Measurements from ENCODE around the gene SRSF5. TPM values are rescaled to one million over a fixed set of nuclear protein-coding genes. Genes with fewer than 3 reads are reported as not detected.
"Not testable (repeated sequence)": the region's sequence is repeated elsewhere in the genome, so short reads cannot be mapped to it uniquely, and the experiment has no call there.

Gene SRSF5
- total RNA-seq, 6 donors from 2014 or later = 238 to 1,033 (median 288) TPM

DNA sequence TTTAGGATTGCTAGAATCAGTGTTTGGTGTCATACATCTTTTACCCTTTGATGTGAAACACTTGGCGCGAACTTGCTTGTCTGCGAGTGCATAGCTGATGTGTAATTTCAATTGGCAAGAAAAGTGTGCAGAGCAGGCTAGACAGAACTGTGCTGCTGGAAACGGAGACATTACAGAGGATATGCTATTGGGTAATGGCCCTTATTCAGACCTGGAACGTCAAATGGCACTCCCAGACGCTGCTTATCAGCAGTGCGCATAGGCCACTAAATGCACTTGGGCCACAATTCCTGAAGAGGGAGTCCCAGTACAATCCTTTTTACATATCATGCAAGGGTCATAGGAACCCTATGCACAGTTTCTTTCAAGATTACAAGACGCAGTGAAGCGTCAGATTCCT lies 45.8 kb downstream of the SRSF5 start:
- Histone ChIP-seq H3K4me3 (no peak overlapping the region), H3K27me3 (no peaks in the 10 kb centered on the region), H3K4me1 (no peaks in the 10 kb centered on the region), H3K36me3 (no peaks in the 10 kb centered on the region), H3K9me3 (no peaks in the 10 kb centered on the region), H3K27ac (no peak overlapping the region)
- no peak for DNase-seq
- ATAC-seq (ENCODE audit: low FRiP score in 2 of 2) = no peak
- 70 to 78% methylated on average over 9 of the region's 9 CpGs for WGBS, 2 donors
- no peak for TF ChIP-seq POLR2AphosphoS5 (IDR thresholded peaks at IDR 0.05)
- TF ChIP-seq EP300 (IDR thresholded peaks at IDR 0.05) = no peak
- TF ChIP-seq POLR2A (IDR thresholded peaks at IDR 0.05) = no peak
- TF ChIP-seq, protein P1, sequence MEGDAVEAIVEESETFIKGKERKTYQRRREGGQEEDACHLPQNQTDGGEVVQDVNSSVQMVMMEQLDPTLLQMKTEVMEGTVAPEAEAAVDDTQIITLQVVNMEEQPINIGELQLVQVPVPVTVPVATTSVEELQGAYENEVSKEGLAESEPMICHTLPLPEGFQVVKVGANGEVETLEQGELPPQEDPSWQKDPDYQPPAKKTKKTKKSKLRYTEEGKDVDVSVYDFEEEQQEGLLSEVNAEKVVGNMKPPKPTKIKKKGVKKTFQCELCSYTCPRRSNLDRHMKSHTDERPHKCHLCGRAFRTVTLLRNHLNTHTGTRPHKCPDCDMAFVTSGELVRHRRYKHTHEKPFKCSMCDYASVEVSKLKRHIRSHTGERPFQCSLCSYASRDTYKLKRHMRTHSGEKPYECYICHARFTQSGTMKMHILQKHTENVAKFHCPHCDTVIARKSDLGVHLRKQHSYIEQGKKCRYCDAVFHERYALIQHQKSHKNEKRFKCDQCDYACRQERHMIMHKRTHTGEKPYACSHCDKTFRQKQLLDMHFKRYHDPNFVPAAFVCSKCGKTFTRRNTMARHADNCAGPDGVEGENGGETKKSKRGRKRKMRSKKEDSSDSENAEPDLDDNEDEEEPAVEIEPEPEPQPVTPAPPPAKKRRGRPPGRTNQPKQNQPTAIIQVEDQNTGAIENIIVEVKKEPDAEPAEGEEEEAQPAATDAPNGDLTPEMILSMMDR (IDR thresholded peaks at IDR 0.05) = no peak

DNA sequence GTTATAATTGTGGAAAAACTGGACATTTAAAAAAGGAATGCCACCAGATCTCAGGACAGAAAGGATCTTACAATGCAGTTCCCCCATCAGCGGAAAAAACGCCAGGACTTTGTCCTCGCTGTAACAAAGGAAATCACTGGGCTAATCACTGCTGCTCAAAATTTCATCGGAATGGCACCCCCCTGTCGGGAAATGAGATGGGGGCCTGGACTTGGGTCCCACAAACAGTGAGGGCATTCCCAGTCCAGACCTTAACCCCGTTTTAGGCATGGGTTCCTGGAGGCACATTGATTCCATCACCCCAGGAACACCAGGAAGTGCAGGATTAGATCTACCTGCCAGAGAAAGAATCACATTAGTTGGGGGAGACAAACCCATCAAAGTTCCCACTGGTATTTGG lies 46.4 kb downstream of the SRSF5 start:
- not testable (repeated sequence) for ATAC-seq (ENCODE audit: low FRiP score in 2 of 2); H3K4me3 ChIP-seq; H3K9me3 ChIP-seq; H3K27me3 ChIP-seq; DNase-seq; H3K27ac ChIP-seq; H3K4me1 ChIP-seq; H3K36me3 ChIP-seq
- WGBS, 2 donors = 82 to 86% methylated on average over 6 of the region's 6 CpGs

DNA sequence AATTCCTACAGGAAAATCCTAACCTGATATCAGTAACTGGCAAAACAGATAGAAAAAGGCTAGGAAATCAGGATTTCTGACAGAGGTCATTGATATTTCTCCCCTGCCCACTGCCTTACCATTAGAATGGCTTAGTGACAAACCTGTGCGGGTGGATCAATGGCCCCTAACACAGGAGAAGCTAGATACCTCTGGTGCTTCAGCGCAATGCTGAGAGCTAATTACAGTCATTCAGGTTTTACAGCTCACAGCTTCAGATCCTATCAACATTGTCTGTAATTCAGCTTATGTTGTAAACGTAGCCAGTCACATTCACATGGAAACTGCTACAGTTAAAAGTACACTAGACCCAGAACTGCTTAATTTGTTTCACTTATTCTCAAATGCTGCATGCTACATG lies 47.5 kb downstream of the SRSF5 start:
- no peaks in the 10 kb centered on the region for H3K9me3 ChIP-seq
- ATAC-seq (ENCODE audit: low FRiP score in 2 of 2) = no peak
- no peaks in the 10 kb centered on the region for H3K4me1 ChIP-seq
- H3K4me3 ChIP-seq = no peak overlapping the region
- 71 to 88% methylated on average over 3 of the region's 3 CpGs for WGBS, 2 donors
- TF ChIP-seq, protein P1 (IDR thresholded peaks at IDR 0.05) = no peak
- TF ChIP-seq POLR2AphosphoS5 (IDR thresholded peaks at IDR 0.05) = no peak
- no peak for TF ChIP-seq POLR2A (IDR thresholded peaks at IDR 0.05)
- no peak for TF ChIP-seq EP300 (IDR thresholded peaks at IDR 0.05)
- no peak for DNase-seq
- no peaks in the 10 kb centered on the region for H3K36me3 ChIP-seq
- H3K27ac ChIP-seq = no peak overlapping the region
- no peaks in the 10 kb centered on the region for H3K27me3 ChIP-seq

DNA sequence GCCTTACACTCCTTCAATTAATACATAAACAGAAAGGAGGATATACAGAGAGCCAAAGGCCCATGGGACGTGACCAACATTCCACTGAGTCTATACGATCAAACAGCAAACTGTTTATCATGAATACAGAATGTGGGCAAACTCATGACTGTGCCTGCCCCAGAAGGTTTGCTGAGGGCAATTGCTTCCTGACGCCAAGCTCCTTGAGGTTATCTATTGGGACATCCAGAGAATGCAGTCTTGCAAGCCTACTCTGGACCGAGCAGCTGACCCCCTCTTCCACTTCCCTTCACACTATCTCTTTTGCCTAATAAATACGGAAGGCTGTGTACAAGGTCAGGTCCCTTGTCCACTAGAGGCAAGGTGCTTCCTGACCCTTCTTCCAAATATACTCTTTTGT lies 48.6 kb downstream of the SRSF5 start:
- Histone ChIP-seq H3K36me3 (no peaks in the 10 kb centered on the region), H3K4me1 (no peaks in the 10 kb centered on the region), H3K4me3 (no peak overlapping the region), H3K27me3 (no peaks in the 10 kb centered on the region), H3K9me3 (no peaks in the 10 kb centered on the region), H3K27ac (no peak overlapping the region)
- ATAC-seq (ENCODE audit: low FRiP score in 2 of 2) (no peak), DNase-seq (no peak)
- WGBS, 2 donors = 54 to 65% methylated on average over 4 to 5 of the region's 5 CpGs
- TF ChIP-seq EP300 (IDR thresholded peaks at IDR 0.05) = no peak
- TF ChIP-seq POLR2A (IDR thresholded peaks at IDR 0.05) = no peak
- TF ChIP-seq, protein P1 (IDR thresholded peaks at IDR 0.05) = no peak
- TF ChIP-seq POLR2AphosphoS5 (IDR thresholded peaks at IDR 0.05) = no peak

DNA sequence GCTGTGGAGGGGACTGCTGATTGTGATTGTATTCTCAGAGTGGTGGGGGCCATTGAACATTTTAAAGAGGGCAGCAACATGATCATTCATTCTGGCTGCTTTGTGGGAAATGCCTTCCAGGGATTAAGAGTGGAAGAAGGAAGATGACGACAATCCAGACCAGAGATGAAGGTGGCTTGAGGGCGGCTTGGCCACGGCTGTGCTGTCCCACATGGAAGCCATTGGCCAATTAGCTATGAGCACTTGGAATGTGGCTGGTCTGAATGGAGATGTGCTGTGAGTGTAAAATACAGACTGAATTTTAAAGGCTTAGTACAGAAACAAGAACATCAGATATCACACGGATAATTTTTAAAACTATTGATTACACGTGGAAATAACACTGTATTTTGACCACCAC lies 49.3 kb downstream of the SRSF5 start:
- no peak overlapping the region for H3K4me3 ChIP-seq
- 74 to 93% methylated on average over 5 of the region's 5 CpGs for WGBS, 2 donors
- TF ChIP-seq POLR2AphosphoS5 (IDR thresholded peaks at IDR 0.05) (no peak), POLR2A (IDR thresholded peaks at IDR 0.05) (no peak), EP300 (IDR thresholded peaks at IDR 0.05) (no peak)
- TF ChIP-seq, protein P1 (IDR thresholded peaks at IDR 0.05) = no peak
- H3K27ac ChIP-seq = no peak overlapping the region
- ATAC-seq (ENCODE audit: low FRiP score in 2 of 2) (no peak), DNase-seq (no peak)
- no peaks in the 10 kb centered on the region for H3K27me3 ChIP-seq
- H3K9me3 ChIP-seq = no peaks in the 10 kb centered on the region
- no peaks in the 10 kb centered on the region for H3K4me1 ChIP-seq
- no peaks in the 10 kb centered on the region for H3K36me3 ChIP-seq
